B cell (primary cell): ENCODE data around the gene CHMP1A.
"Not testable (repeated sequence)": the region's sequence is repeated elsewhere in the genome, so short reads cannot be mapped to it uniquely, and the experiment has no call there.

Experiments used
- CTCF ChIP-seq: fragments of 200-600 bp; IDR thresholded peaks from one replicate; pipeline ENCODE4 v1.8.0; 2022; ENCODE audit warnings: antibody characterized with exemption, mild to moderate bottlenecking
- EZH2 ChIP-seq: IDR thresholded peaks from 2 replicates; pipeline ENCODE4 v1.6.1; 2012; ENCODE audit warnings: borderline replicate concordance, low read depth, mild to moderate bottlenecking, moderate library complexity, low read length; ENCODE audit not compliant: insufficient read depth, poor library complexity, severe bottlenecking

- TF ChIP-seq CTCF, EZH2: not testable (repeated sequence)
Measured at GRCh38 chr16:89689621-89690020, 32.1 kb upstream of the CHMP1A start.
